GM21717 (cell line): Measurements from ENCODE around the gene LILRA6.

Source experiments
- ATAC-seq: cut with Tn5 transposase; IDR thresholded peaks from one replicate; pipeline ENCODE4 v1.9.1; 2021; ENCODE audit warnings: mild to moderate bottlenecking, moderate library complexity; ENCODE audit not compliant: unreplicated experiment

The LILRA6 gene

DNA sequence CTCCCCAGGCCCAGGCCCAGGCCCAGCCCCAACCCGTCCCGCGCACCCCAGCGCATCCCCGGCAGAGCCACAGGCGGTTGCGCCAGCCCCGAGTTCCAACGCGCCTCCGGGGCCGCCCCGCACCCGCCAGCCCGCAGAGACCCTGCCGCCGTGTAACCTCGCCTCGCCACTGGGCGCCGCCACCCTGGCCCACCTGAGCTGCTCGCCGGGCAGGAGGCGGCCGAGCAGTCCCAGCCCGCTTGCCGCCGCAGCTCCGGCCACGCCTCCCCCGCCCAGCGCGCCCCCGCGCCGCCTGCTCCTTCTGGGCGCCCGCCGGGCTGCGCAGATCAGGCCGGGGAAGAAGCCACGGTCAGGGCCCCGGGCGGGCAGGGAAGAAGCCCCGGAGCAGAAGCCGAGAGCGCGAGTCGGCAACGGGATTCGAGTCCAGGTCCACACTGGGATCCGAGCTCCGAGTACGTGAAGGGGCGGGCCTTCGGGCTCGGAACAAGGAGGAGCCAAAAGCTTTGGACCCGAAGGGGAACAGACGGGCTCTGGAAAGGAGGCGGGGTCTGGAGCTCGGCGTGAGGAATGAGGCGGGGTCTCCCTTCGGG, 53.4 kb downstream of the LILRA6 start, which contains the start of gene MBOAT7:
Gene MBOAT7, minus strand, starts transcription at position 436 of the 590 bp plus-strand sequence. CDS start 1,072 bp downstream, outside the sequence.
- peak; percentile 9 for ATAC-seq

DNA sequence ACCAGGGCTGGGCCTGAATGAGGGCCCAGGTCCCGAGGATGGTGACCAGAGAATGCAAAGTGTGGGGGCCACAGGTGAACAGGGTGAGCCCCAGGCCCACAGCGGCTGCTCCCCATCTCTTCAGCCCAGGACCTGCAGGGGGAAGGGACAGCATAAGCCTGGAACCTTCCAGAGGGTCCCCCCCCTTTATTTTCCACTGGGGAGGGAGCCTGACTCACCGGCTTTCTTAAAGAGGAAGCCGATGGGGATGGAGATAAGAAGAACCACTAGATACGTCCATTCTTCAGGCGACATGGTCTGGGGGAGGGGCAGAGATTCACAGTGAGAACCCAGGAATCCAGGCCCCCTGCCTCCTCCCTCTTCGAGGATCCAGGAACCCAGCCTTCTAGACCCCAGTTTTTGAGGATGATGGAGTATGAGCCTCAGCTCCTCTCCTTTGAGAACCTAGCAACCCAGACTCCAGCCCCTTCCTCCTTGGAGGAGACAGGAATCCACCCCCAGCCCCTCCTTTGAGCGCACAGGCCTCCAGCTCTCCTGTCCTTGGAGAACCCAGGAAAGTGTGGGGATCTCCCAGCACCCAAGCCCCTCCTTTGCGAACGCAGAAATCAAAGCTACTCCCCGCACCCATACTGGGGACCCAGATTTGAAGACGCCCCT, 54.2 kb downstream of the LILRA6 start:
- no peak for ATAC-seq

GRCh38 chr19:54186934-54187381, 55.6 kb downstream of the LILRA6 start:
- no peak for ATAC-seq
